H7 (cell line): ENCODE measurements around the gene TNIP1. TPM values are rescaled to one million over a fixed set of nuclear protein-coding genes. Genes with fewer than 3 reads are reported as not detected.
A peak's percentile ranks its signal among the peaks of the same experiment; 100 is the strongest.

Experiments
- DNase-seq: peaks from one replicate; pipeline ENCODE4 v3.0.0; 2012
- H3K27me3 ChIP-seq: 2 replicates; pipeline ENCODE4 v1.6.0; 2011; ENCODE audit warnings: mild to moderate bottlenecking, low read length; ENCODE audit not compliant: control insufficient read depth, insufficient read depth
- H3K36me3 ChIP-seq: replicated peaks from 2 replicates; pipeline ENCODE4 v1.5.1; 2011; ENCODE audit warnings: low read length; ENCODE audit not compliant: control insufficient read depth, insufficient read depth
- H3K4me3 ChIP-seq: 2 replicates; pipeline ENCODE4 v1.5.1; 2011; ENCODE audit warnings: low read depth, mild to moderate bottlenecking, control low read depth, low read length, moderate library complexity; ENCODE audit not compliant: insufficient read depth
- total RNA-seq: library from RNA; depleted of rRNA; stranded (reverse); fragments of >200 nt; shearing (Covaris generic); gene quantifications from 2 replicates; pipeline ENCODE4 v1.2.3, GENCODE V29; 2014

TNIP1 gene
- total RNA-seq, 1 experiment from 2014 or later = 27.3 TPM

GRCh38 chr5:151024440-151025249, 56.2 kb downstream of the TNIP1 start:
- no peak for DNase-seq
- Histone ChIP-seq H3K4me3 (no peak overlapping the region), H3K27me3 (peaks cover 13% of the 10 kb centered on the region), H3K36me3 (peaks cover 2% of the 10 kb centered on the region)

GRCh38 chr5:151023651-151024050, 57.2 kb downstream of the TNIP1 start:
- peaks cover 2% of the 10 kb centered on the region for H3K36me3 ChIP-seq
- peaks cover 13% of the 10 kb centered on the region for H3K27me3 ChIP-seq
- DNase-seq = no peak
- H3K4me3 ChIP-seq = no peak overlapping the region

- no peak overlapping the region for H3K4me3 ChIP-seq
- no peak for DNase-seq
- peaks cover 13% of the 10 kb centered on the region for H3K27me3 ChIP-seq
- peaks cover under 1% of the 10 kb centered on the region for H3K36me3 ChIP-seq
Observed at GRCh38 chr5:151023047-151023615, 57.7 kb downstream of the TNIP1 start.

- DNase-seq = peak; percentile 18
- Histone ChIP-seq H3K36me3 (no peaks in the 10 kb centered on the region), H3K27me3 (peaks cover 13% of the 10 kb centered on the region), H3K4me3 (no peak overlapping the region)
Observed at GRCh38 chr5:151022511-151023018, 58.3 kb downstream of the TNIP1 start.

- DNase-seq = peak; percentile 19
Observed at GRCh38 chr5:151021746-151022145, 59.1 kb downstream of the TNIP1 start.

GRCh38 chr5:151020304-151021110, 60.3 kb downstream of the TNIP1 start, which contains the start of gene GPX3:
TSS of gene GPX3 (plus strand) at chr5:151020591. CDS start at chr5:151020655, 64 bp downstream.
- Histone ChIP-seq H3K36me3 (no peaks in the 10 kb centered on the region), H3K4me3 (peak within 1 kb of the TSS; percentile 78), H3K27me3 (peaks cover 13% of the 10 kb centered on the region)
- peak; percentile 97 for DNase-seq

More at GRCh38 chr5:151021746-151022145, 59.1 kb downstream of the TNIP1 start:
- Histone ChIP-seq H3K27me3 (peaks cover 13% of the 10 kb centered on the region), H3K36me3 (no peaks in the 10 kb centered on the region), H3K4me3 (no peak overlapping the region)

- Histone ChIP-seq H3K27me3 (peaks cover 13% of the 10 kb centered on the region), H3K36me3 (no peaks in the 10 kb centered on the region), H3K4me3 (no peak overlapping the region)
- no peak for DNase-seq
Observed at GRCh38 chr5:151019331-151019730, 61.5 kb downstream of the TNIP1 start.

GRCh38 chr5:151018846-151019245, 62.0 kb downstream of the TNIP1 start:
- H3K27me3 ChIP-seq = peaks cover 13% of the 10 kb centered on the region
- no peak for DNase-seq
- H3K4me3 ChIP-seq = no peak overlapping the region
- no peaks in the 10 kb centered on the region for H3K36me3 ChIP-seq

- no peak overlapping the region for H3K4me3 ChIP-seq
- no peak for DNase-seq
- no peaks in the 10 kb centered on the region for H3K36me3 ChIP-seq
- H3K27me3 ChIP-seq = peaks cover 13% of the 10 kb centered on the region
Observed at GRCh38 chr5:151017897-151018296, 62.9 kb downstream of the TNIP1 start.

- no peak overlapping the region for H3K4me3 ChIP-seq
- no peaks in the 10 kb centered on the region for H3K36me3 ChIP-seq
- H3K27me3 ChIP-seq = peaks cover 10% of the 10 kb centered on the region
- DNase-seq = no peak
Observed at GRCh38 chr5:151016700-151017099, 64.1 kb downstream of the TNIP1 start.

GRCh38 chr5:151015974-151016587, 64.8 kb downstream of the TNIP1 start:
- peaks cover 4% of the 10 kb centered on the region for H3K27me3 ChIP-seq

GRCh38 chr5:151014680-151015343, 66.0 kb downstream of the TNIP1 start:
- Histone ChIP-seq H3K4me3 (no peak overlapping the region), H3K27me3 (no peaks in the 10 kb centered on the region; the same call in 1 of the 2 replicates), H3K36me3 (no peaks in the 10 kb centered on the region)
- no peak for DNase-seq

More at GRCh38 chr5:151015974-151016587, 64.8 kb downstream of the TNIP1 start:
- H3K4me3 ChIP-seq = no peak overlapping the region
- no peak for DNase-seq
- no peaks in the 10 kb centered on the region for H3K36me3 ChIP-seq

GRCh38 chr5:151012862-151013261, 68.0 kb downstream of the TNIP1 start:
- Histone ChIP-seq H3K4me3 (no peak overlapping the region), H3K27me3 (no peaks in the 10 kb centered on the region; the same call in 1 of the 2 replicates), H3K36me3 (no peaks in the 10 kb centered on the region)
- DNase-seq = no peak
